ENCODE data around the gene OLFML1.

OLFML1 gene

GRCh38 chr11:7480113-7480512 is 5.2 kb upstream of the OLFML1 start:
- DNase-seq (ENCODE audit: low spot score) = no peak

- DNase-seq (ENCODE audit: low spot score) = no peak
These were observed 1.2 kb upstream of the OLFML1 start for GRCh38 chr11:7484131-7484530.

GRCh38 chr11:7484645-7485044 is 661 bp upstream of the OLFML1 start:
- DNase-seq (ENCODE audit: low spot score) = peak; percentile 10

GRCh38 chr11:7486098-7486780 is 933 bp downstream of the OLFML1 start:
- DNase-seq (ENCODE audit: low spot score) = no peak

GRCh38 chr11:7486781-7487140 is 1.5 kb downstream of the OLFML1 start:
- no peak for DNase-seq (ENCODE audit: low spot score)

- DNase-seq (ENCODE audit: low spot score) = no peak
These were observed 2.1 kb downstream of the OLFML1 start for GRCh38 chr11:7487360-7487759.

GRCh38 chr11:7488681-7489080 is 3.4 kb downstream of the OLFML1 start:
- no peak for DNase-seq (ENCODE audit: low spot score)

- no peak for DNase-seq (ENCODE audit: low spot score)
These were observed 4.1 kb downstream of the OLFML1 start for GRCh38 chr11:7489376-7489775.

- peak; percentile 68 for DNase-seq (ENCODE audit: low spot score)
These were observed 4.7 kb downstream of the OLFML1 start for GRCh38 chr11:7490054-7490453.

GRCh38 chr11:7490535-7490934 is 5.2 kb downstream of the OLFML1 start:
- DNase-seq (ENCODE audit: low spot score) = no peak

- no peak for DNase-seq (ENCODE audit: low spot score)
These were observed 6.9 kb downstream of the OLFML1 start for GRCh38 chr11:7492253-7492652.

- DNase-seq (ENCODE audit: low spot score) = no peak
These were observed 8.4 kb downstream of the OLFML1 start for GRCh38 chr11:7493670-7494069.

- no peak for DNase-seq (ENCODE audit: low spot score)
These were observed 8.9 kb downstream of the OLFML1 start for GRCh38 chr11:7494086-7494745.

- no peak for DNase-seq (ENCODE audit: low spot score)
These were observed 10.7 kb downstream of the OLFML1 start for GRCh38 chr11:7495882-7496551.

- no peak for DNase-seq (ENCODE audit: low spot score)
These were observed 12.9 kb downstream of the OLFML1 start for GRCh38 chr11:7498193-7498592.

- DNase-seq (ENCODE audit: low spot score) = no peak
These were observed 13.8 kb downstream of the OLFML1 start for GRCh38 chr11:7499081-7499480.

GRCh38 chr11:7500251-7500650 is 14.9 kb downstream of the OLFML1 start:
- DNase-seq (ENCODE audit: low spot score) = no peak

- no peak for DNase-seq (ENCODE audit: low spot score)
These were observed 15.9 kb downstream of the OLFML1 start for GRCh38 chr11:7501251-7501650.

GRCh38 chr11:7501894-7502293 is 16.6 kb downstream of the OLFML1 start:
- no peak for DNase-seq (ENCODE audit: low spot score)

GRCh38 chr11:7506243-7506642 is 20.9 kb downstream of the OLFML1 start:
- no peak for DNase-seq (ENCODE audit: low spot score)

GRCh38 chr11:7508087-7508486 is 22.8 kb downstream of the OLFML1 start:
- no peak for DNase-seq (ENCODE audit: low spot score)

- no peak for DNase-seq (ENCODE audit: low spot score)
These were observed 24.7 kb downstream of the OLFML1 start for GRCh38 chr11:7509966-7510365.

- peak; percentile 7 for DNase-seq (ENCODE audit: low spot score)
These were observed 26.1 kb downstream of the OLFML1 start for GRCh38 chr11:7511401-7511800.
